Brain microvascular endothelial cell (primary cell): ENCODE data around the gene ZNF598.

ENCODE experiments used
- DNase-seq: peaks from one replicate; pipeline ENCODE4 v3.0.0-alpha.2; 2020
- H3K27ac ChIP-seq: fragments of 250-450 bp; sonication (Bioruptor Pico); 2 replicates; pipeline ENCODE4 v1.5.1; 2020; ENCODE audit warnings: mild to moderate bottlenecking, moderate library complexity
- H3K27me3 ChIP-seq: fragments of 250-450 bp; sonication (Bioruptor Pico); replicated peaks from 2 replicates; pipeline ENCODE4 v1.5.1; 2020; ENCODE audit warnings: mild to moderate bottlenecking
- H3K36me3 ChIP-seq: fragments of 250-450 bp; sonication (Bioruptor Pico); replicated peaks from 2 replicates; pipeline ENCODE4 v1.5.1; 2020; ENCODE audit warnings: mild to moderate bottlenecking
- H3K4me3 ChIP-seq: 2 replicates; pipeline ENCODE4 v1.5.1; 2011; ENCODE audit warnings: low read depth, mild to moderate bottlenecking, control low read depth, low read length, moderate library complexity
- in situ Hi-C: cut with HindIII; loops from 2 replicates; pipeline ENCODE4 v1.10.0; 2017; ENCODE audit warnings: low sequenced_read_pairs, low pct_ligation_motif_present
- TF ChIP-seq, protein P1 (sequence below): IDR thresholded peaks from 2 replicates; pipeline ENCODE4 v1.5.1; 2011; ENCODE audit warnings: low read depth, mild to moderate bottlenecking, moderate library complexity, low read length, control low read depth, inconsistent platforms; ENCODE audit errors: missing control alignments

ZNF598 gene

DNA sequence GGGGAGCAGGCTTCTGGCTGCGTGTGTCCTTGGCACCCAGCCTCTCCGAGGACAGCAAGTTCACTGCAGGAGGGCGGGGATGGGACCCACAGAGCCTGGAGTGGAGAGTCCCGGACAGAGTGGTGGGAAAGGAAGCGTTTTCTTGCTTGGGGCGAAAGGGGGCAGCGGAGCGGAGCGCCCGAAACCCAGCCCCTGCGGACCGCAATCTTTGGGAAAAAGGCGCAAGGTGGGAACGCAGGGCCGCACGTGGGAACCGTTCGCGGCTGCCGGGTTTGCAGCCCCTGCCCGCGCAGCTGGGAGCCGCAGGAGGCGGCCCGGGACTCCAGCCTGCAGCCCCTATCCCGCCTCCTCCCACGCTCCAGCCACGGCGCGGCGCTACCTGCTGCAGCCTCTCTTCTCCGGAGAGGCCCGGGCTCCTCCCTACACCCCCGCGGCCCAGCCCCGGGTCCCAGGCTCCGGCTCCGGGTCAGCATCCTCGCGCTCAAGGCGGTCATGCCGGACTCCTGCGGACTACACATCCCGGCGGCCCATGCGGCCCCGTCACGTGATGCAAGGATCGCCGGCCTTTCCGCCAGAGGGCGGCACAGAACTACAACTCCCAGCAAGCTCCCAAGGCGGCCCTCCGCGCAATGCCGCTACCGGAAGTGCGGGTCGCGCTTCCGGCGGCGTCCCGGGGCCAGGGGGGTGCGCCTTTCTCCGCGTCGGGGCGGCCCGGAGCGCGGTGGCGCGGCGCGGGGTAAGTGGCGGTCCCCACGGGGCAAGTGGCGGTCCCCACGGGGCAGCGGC is 37.9 kb upstream of the ZNF598 start, which contains the start of the genes NTHL1 and TSC2:
NTHL1 (minus strand) TSS at position 505 of the 786 bp plus-strand sequence; CDS start at position 494, 11 bp downstream.
TSC2 (plus strand) TSS at position 656 of the 786 bp plus-strand sequence. CDS start 631 bp downstream, outside the sequence.
- peak; percentile 95 for DNase-seq
- Histone ChIP-seq H3K27me3 (no peaks in the 10 kb centered on the region), H3K36me3 (peaks cover 13% of the 10 kb centered on the region), H3K4me3 (peak within 1 kb of the TSS; percentile 83), H3K27ac (no peak within 1 kb of the TSS)
- TF ChIP-seq, protein P1, sequence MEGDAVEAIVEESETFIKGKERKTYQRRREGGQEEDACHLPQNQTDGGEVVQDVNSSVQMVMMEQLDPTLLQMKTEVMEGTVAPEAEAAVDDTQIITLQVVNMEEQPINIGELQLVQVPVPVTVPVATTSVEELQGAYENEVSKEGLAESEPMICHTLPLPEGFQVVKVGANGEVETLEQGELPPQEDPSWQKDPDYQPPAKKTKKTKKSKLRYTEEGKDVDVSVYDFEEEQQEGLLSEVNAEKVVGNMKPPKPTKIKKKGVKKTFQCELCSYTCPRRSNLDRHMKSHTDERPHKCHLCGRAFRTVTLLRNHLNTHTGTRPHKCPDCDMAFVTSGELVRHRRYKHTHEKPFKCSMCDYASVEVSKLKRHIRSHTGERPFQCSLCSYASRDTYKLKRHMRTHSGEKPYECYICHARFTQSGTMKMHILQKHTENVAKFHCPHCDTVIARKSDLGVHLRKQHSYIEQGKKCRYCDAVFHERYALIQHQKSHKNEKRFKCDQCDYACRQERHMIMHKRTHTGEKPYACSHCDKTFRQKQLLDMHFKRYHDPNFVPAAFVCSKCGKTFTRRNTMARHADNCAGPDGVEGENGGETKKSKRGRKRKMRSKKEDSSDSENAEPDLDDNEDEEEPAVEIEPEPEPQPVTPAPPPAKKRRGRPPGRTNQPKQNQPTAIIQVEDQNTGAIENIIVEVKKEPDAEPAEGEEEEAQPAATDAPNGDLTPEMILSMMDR = peak; percentile 45
- in situ Hi-C loops = no loop called here

DNA sequence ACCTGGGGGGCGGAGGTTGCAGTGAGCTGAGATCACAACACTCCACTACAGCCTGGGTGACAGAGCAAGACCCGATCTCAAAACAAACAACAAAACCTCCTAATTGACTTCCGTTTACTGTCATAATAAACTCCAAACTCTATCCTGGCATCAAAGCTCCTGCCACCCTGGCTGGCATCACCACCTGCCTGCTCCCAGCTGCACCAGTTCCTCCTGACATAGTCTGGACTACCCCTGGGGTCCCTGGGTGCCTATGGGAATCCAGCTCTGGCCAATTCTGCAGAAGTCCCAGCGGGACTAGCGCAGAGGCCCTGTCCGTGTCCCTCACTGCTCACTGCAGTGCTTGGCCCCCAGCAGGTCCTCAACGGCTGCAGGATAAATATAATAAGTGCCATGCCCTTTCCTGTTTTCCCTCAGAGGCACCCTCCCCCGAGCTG is 37.3 kb upstream of the ZNF598 start:
- DNase-seq = no peak
- in situ Hi-C loops = no loop called here
- Histone ChIP-seq H3K27me3 (no peaks in the 10 kb centered on the region), H3K27ac (no peak overlapping the region), H3K36me3 (peaks cover 9% of the 10 kb centered on the region), H3K4me3 (peak overlapping the region; percentile 83)
- TF ChIP-seq, protein P1 = no peak

DNA sequence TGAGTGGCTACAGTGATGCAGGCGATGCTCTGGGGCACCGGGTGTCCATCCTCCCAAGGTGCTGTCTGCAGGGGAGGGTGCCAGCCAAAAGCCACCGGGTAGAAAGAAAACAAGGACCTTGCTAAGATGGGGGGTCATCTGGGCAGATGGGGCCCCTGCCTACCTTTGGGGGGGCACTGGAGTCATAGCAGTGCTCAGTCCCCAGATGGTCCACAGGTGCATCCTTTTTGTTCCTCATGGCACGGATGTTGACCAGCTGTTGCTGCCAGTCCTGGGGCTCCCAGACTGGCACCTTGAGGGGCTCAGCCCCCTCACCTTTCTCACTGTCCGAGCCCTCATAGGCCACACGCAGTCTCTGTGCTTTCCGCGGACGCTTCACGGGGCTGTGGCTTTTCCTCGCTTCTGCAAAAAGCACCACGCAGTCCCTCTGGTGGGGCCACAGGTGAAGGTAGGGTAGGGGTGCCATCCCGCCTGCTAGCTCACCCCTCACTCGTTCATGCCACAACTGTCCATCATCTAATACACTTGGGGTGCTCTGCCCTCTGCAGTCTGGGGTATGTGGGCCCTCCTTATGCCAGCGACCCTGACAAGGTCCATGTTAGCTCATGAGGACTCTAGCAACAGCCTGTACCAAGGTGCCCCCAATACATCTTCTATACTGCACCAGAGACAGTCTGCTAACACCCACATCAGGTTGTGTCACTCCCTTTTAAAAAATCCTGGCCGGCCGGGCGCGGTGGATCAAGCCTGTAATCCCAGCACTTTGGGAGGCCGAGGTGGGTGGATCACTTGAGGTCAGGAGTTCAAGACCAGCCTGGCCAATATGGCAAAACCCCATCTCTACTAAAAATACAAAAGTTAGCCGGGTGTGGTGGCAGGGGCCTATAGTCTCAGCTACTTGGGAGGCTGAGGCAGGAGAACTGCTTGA is 36.6 kb upstream of the ZNF598 start:
- Histone ChIP-seq H3K36me3 (peaks cover 4% of the 10 kb centered on the region), H3K4me3 (no peak overlapping the region), H3K27me3 (no peaks in the 10 kb centered on the region), H3K27ac (no peak overlapping the region)
- TF ChIP-seq, protein P1 = no peak
- DNase-seq = no peak
- in situ Hi-C loops = no loop called here

DNA sequence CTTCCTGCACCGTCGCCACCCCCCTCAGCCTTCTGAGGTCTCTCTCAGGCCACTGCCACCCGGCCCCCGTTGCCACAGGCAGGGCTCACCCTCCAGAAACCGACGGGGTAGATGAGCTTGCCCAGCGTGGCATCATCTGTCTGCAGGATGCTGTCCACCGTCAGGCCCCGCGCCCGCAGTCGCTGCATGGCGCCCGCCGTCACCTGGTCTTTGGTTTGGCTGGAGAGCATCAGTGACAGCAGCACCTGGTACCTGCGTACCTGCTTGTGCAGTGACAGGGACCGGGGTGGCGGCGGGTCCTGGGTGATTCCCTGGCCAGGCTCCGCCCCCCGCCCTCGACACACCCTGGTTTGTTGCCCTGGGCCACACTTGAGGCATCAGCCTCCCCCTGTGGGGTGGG is 34.9 kb upstream of the ZNF598 start:
- Histone ChIP-seq H3K27ac (no peak overlapping the region), H3K4me3 (no peak overlapping the region), H3K36me3 (no peaks in the 10 kb centered on the region), H3K27me3 (no peaks in the 10 kb centered on the region)
- TF ChIP-seq, protein P1 = no peak
- in situ Hi-C loops = no loop called here
- DNase-seq = no peak

DNA sequence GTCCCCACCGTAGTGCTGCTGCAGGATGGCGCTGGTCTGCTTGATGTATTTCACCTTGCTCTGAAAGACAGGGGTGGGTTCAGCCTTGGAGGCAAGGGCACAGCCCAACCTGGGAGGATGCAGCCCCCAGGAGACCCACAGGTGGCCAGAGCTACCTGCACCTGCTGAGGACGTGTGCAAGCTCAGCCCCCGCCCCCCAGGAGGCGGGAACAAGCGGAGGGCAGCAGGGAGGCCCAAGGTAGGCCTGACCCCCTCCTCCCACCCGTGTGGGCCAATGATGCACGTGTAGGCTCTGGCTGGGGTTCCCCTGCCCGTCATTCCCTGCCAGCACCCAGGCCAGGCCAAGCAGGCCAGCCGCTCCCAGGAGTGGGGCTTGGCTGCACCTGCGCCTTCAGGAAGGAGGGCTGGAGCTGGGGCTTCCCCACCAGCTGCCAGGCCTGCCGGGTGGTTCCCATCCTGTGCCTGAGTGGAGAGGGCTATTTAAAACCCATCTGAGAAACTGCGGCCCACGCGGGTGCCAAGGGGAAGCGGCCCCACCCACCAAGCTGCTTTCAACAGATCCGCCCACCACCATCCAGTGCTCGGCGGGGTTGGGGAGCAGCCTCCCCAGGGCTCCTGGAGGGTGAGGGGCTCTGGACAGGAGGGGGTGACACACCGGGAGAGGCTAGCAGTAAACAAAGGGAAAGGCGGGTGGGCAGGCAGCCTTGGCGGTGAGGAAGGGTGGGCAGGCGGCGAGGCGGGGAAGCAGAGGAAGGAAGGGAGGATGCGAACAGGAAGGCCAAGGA is 34.2 kb upstream of the ZNF598 start:
- TF ChIP-seq, protein P1 = no peak
- Histone ChIP-seq H3K36me3 (peaks cover under 1% of the 10 kb centered on the region), H3K4me3 (no peak overlapping the region), H3K27me3 (no peaks in the 10 kb centered on the region), H3K27ac (no peak overlapping the region)
- in situ Hi-C loops = no loop called here
- DNase-seq = no peak
